Right lobe of liver (tissue), 6 donors: ENCODE results near the gene SALL3. TPM values are rescaled to one million over a fixed set of nuclear protein-coding genes. Genes with fewer than 3 reads are reported as not detected.
"Not testable (repeated sequence)": the region's sequence is repeated elsewhere in the genome, so short reads cannot be mapped to it uniquely, and the experiment has no call there.

Experiments used
- ATAC-seq, 4 donors: fragments of 200-7000 bp; cut with Tn5 transposase; one replicate each; pipeline ENCODE4 v1.9.1; 2020; ENCODE audit warnings: mild to moderate bottlenecking in 4 of 4, moderate library complexity in 4 of 4
- DNase-seq, 3 donors: peaks; one replicate each; pipeline ENCODE4 v3.0.0-alpha.2; 2020
- H3K27ac ChIP-seq, 3 donors: fragments of 200-600 bp; one replicate each; pipeline ENCODE4 v1.8.0; 2022
- H3K27me3 ChIP-seq, 2 donors: fragments of 200-600 bp; one replicate each; pipeline ENCODE4 v1.8.0; 2022
- H3K36me3 ChIP-seq, 4 donors: fragments of 200-600 bp; sonication (generic) in 1 of 4; one replicate each; pipeline versions ENCODE4 v1.5.1 to v1.8.0; 2017 to 2022; ENCODE audit warnings: control low read depth in 1 of 4
- H3K4me1 ChIP-seq, 4 donors: fragments of 200-600 bp; sonication (generic) in 1 of 4; one replicate each; pipeline versions ENCODE4 v1.5.1 to v1.8.0; 2017 to 2022; ENCODE audit warnings: control low read depth in 1 of 4
- H3K4me3 ChIP-seq, 3 donors: fragments of 200-600 bp; one replicate each; pipeline ENCODE4 v1.8.0; 2022
- H3K9me3 ChIP-seq, 4 donors: fragments of 200-600 bp; sonication (generic) in 1 of 4; one replicate each; pipeline versions ENCODE4 v1.5.1 to v1.8.0; 2017 to 2022; ENCODE audit warnings: control low read depth in 1 of 4
- POLR2A ChIP-seq: fragments of 450-650 bp; IDR thresholded peaks from one replicate; pipeline ENCODE4 v1.6.1; 2017; ENCODE audit warnings: antibody characterized with exemption, mild to moderate bottlenecking
- WGBS: methylation state at CpG from one replicate; pipeline ENCODE4 v1.1.6; 2018; ENCODE audit warnings: low coverage, low lambda C conversion rate; ENCODE audit not compliant: insufficient coverage; ENCODE audit errors: missing lambda C conversion rate; 5-methylcytosine and 5-hydroxymethylcytosine counted together
- intact Hi-C, 2 donors: fragments of 100-400 bp; cut with DNase I; formaldehyde crosslinking; loops; one replicate each; pipeline versions ENCODE4 v1.11.2 to v1.14.1; 2022
- total RNA-seq, 6 experiments: library from RNA; depleted of rRNA in 2 of 6; stranded (reverse); fragments of >200 nt in 2 of 6; fragmentation: NEBNext Ultra II Directional in 3 of 6; extraction: Animal tissue kit (Norgen Biotek cat#: 25700) in 3 of 6; gene quantifications; one replicate each; pipeline versions ENCODE4 v1.1.0 to v1.2.4, GENCODE V29; 2016 to 2023
- TF ChIP-seq, protein P1 (sequence below), 4 donors: fragments of 200-600 bp in 3 of 4; fragments of 450-650 bp in 1 of 4; IDR thresholded peaks; one replicate each; pipeline versions ENCODE4 v1.5.1 to v1.8.0; 2016 to 2022; ENCODE audit warnings: antibody characterized with exemption in 4 of 4, mild to moderate bottlenecking in 2 of 4
- donor health status: DM: no; HTN: yes; CAD: no.
- donor health status: DM: no; HTN: no; CAD: no.
- donor health status: DM: no; HTN: no; CAD: no.
- donor health status: DM: no; HTN: yes; CAD: no.
- donor health status: DM: no; HTN: yes; CAD: no.

The SALL3 gene
- total RNA-seq, 6 experiments from 2014 or later: not detected

DNA sequence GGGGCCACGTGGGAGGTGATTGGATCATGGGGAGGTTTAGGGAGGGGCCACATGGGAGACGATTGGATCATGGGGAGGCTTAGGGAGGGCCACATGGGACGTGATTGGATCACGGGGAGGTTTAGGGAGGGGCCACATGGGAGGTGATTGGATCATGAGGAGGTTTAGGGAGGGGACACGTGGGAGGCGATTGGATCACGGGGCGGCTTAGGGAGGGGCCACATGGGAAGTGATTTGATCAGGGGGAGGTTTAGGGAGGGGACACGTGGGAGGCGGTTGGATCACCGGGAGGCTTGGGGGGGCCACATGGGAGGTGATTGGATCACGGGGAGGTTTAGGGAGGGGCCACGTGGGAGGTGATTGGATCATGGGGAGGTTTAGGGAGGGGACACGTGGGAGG lies 22.5 kb upstream of the SALL3 start:
- Histone ChIP-seq H3K9me3 (no peaks in the 10 kb centered on the region), H3K27me3 (no peaks in the 10 kb centered on the region), H3K4me3 (no peak overlapping the region), H3K4me1 (no peaks in the 10 kb centered on the region), H3K27ac (no peak overlapping the region), H3K36me3 (no peaks in the 10 kb centered on the region)
- TF ChIP-seq POLR2A: no peak
- TF ChIP-seq, protein P1, sequence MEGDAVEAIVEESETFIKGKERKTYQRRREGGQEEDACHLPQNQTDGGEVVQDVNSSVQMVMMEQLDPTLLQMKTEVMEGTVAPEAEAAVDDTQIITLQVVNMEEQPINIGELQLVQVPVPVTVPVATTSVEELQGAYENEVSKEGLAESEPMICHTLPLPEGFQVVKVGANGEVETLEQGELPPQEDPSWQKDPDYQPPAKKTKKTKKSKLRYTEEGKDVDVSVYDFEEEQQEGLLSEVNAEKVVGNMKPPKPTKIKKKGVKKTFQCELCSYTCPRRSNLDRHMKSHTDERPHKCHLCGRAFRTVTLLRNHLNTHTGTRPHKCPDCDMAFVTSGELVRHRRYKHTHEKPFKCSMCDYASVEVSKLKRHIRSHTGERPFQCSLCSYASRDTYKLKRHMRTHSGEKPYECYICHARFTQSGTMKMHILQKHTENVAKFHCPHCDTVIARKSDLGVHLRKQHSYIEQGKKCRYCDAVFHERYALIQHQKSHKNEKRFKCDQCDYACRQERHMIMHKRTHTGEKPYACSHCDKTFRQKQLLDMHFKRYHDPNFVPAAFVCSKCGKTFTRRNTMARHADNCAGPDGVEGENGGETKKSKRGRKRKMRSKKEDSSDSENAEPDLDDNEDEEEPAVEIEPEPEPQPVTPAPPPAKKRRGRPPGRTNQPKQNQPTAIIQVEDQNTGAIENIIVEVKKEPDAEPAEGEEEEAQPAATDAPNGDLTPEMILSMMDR (IDR thresholded peaks at IDR 0.05): no peak
- DNase-seq (no peak), ATAC-seq (no peak)
- intact Hi-C loops: no loop called here
- WGBS: 83% methylated on average over 12 of the region's 14 CpGs

DNA sequence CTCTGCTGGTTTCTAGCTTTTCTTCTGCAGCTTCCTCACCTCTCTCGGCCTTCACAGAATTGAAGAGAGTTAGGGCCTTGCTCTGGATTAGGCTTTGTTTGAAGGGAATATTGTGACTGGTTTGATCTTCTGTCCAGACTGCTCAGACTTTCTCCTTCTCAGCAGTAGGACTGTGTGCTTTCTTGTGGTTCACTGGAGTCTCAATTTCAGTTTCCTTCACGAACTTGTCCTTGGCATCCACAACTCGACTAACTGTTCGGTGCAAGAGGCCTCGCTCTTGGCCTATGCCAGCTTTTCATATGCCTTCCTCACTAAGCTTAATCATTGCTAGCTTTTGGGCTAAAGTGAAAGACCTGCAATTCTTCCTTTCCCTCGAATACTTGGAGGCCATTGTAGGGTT lies 18.9 kb upstream of the SALL3 start:
- Histone ChIP-seq H3K4me1 (no peaks in the 10 kb centered on the region), H3K27me3 (no peaks in the 10 kb centered on the region), H3K27ac (no peak overlapping the region), H3K36me3 (no peaks in the 10 kb centered on the region), H3K4me3 (no peak overlapping the region), H3K9me3 (no peaks in the 10 kb centered on the region)
- no peak for ATAC-seq
- DNase-seq: no peak
- TF ChIP-seq, protein P1 (IDR thresholded peaks at IDR 0.05): no peak
- TF ChIP-seq POLR2A: no peak
- 67% methylated on average over 5 of the region's 6 CpGs for WGBS
- intact Hi-C loops: no loop called here

DNA sequence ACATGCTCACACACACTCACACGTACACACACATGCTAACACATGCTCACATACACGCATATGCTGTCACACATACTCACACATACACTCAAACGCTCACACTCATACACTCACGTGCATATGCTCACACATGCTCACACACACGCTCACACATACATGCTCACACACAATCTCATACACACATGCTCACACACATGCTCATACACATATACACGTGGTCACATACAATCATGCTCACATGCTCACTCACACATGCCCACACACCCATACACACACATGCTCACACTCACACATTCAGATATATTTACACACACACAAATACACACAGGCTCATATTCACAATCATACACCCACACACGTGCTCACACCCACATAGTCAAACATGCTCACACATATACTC lies 17.5 kb upstream of the SALL3 start:
- WGBS: 73% methylated on average over 7 of the region's 7 CpGs

DNA sequence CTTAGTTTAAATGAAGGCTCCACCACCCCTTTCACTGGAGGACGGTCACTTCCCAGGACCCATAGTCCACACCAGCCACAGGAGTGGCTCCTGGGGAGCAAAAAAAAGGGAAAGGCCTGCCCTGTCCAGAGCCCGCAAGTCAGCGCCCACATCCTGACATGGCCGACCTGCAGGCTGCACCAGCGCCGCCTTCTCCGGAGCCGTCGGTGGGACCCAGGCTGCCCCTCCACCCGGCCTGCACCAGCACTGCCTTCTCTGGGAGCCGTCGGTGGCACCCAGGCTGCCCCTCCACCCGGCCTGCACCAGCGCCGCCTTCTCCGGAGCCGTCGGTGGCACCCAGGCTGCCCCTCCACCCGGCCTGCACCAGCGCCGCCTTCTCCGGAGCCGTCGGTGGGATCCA lies 14.9 kb upstream of the SALL3 start:
- DNase-seq, H3K36me3 ChIP-seq, ATAC-seq, H3K4me1 ChIP-seq, H3K9me3 ChIP-seq, H3K27me3 ChIP-seq, H3K4me3 ChIP-seq, intact Hi-C loops, H3K27ac ChIP-seq: not testable (repeated sequence)
- WGBS: 71% methylated on average over 1 of the region's 24 CpGs

More for the DNA sequence above, 17.5 kb upstream of the SALL3 start:
- Histone ChIP-seq H3K27ac (no peak overlapping the region), H3K36me3 (no peaks in the 10 kb centered on the region), H3K4me3 (no peak overlapping the region), H3K4me1 (no peaks in the 10 kb centered on the region), H3K27me3 (no peaks in the 10 kb centered on the region), H3K9me3 (no peaks in the 10 kb centered on the region)
- no peak for TF ChIP-seq POLR2A
- TF ChIP-seq, protein P1 (IDR thresholded peaks at IDR 0.05): no peak
- DNase-seq (no peak), ATAC-seq (no peak)
- intact Hi-C loops: no loop called here

DNA sequence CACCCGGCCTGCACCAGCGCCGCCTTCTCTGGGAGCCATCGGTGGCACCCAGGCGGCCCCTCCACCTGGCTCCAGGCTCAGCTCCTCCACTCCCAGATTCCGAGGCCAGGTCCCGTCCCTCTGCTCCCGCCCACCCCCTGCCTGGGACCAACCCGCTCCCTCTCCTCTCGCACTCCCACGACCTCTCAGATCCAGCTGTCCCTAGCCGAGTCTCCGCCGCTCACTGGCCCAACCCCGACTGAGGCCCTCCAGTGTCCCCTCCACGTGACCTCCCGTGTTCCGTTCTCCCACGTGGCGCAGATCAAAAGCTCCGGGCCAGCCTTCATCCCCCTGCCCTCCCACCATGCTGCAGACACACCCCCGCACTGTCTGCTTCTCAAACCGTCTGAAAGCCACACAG lies 14.4 kb upstream of the SALL3 start:
- no peak for DNase-seq
- no peaks in the 10 kb centered on the region for H3K27me3 ChIP-seq

More for the DNA sequence above, 14.4 kb upstream of the SALL3 start:
- Histone ChIP-seq H3K4me1 (no peaks in the 10 kb centered on the region), H3K9me3 (no peaks in the 10 kb centered on the region), H3K27ac (no peak overlapping the region), H3K4me3 (no peak overlapping the region), H3K36me3 (no peaks in the 10 kb centered on the region)
- 50% methylated on average over 3 of the region's 23 CpGs for WGBS
- no peak for TF ChIP-seq POLR2A
- TF ChIP-seq, protein P1 (IDR thresholded peaks at IDR 0.05): no peak
- intact Hi-C loops: no loop called here
- ATAC-seq: no peak
